ENCODE measurements around the gene HMCES. TPM values are rescaled to one million over a fixed set of nuclear protein-coding genes. Genes with fewer than 3 reads are reported as not detected.

HMCES gene
- total RNA-seq, 1 donor = 29.4 TPM

DNA sequence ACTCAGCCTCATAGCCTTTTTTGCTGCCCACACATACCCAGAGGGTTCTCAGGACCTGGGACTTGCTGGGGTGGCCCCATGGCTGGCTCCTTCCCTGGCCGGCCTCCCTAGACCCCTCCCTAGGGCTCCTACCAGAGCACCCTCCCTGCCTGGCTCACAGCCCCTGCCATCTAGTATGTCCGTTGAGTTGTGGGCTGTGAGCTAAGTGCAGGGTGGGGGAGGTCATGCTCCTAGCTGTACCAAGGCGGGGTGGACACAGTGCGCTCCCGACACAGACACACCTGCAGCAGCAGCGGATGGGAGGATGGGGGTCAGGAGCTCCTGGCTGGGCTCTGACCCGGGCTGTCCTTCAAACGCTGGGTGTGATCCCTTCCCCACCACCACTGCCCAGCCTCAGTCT lies 41.6 kb downstream of the HMCES start:
- no peak for DNase-seq (ENCODE audit: low read depth)
- H3K4me3 ChIP-seq (ENCODE audit: low read depth, low read length) = no peak overlapping the region
- TF ChIP-seq CTCF (IDR thresholded peaks at IDR 0.05; ENCODE audit: insufficient read depth, low read depth, low read length) = no peak

DNA sequence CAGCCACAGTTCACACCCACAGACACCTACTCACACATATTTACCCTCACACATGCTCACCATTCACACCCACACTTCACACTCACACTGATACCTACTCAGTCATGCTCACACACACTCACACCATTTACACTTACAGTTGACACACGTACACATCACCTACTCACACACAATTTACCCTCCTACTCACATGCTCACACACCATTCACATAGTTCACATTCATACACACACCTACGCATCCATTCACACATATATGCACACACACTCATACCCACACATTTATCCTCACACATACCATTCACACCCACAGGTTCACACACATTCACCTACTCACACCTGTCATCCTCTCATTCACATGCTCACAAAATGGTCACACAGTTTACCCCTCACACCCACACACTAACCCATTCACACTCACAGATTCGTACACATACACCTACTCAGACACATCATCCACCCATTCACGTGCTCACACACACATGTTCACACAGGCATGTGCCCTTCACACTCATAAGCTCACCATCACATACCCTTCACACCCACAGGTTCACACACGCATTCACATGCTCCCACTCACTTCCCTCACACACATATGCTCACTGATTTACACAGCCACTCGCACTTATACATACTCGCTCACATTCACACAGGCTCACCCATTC lies 42.3 kb downstream of the HMCES start:
- DNase-seq (ENCODE audit: low read depth) = no peak
- TF ChIP-seq CTCF (IDR thresholded peaks at IDR 0.05; ENCODE audit: insufficient read depth, low read depth, low read length) = no peak

DNA sequence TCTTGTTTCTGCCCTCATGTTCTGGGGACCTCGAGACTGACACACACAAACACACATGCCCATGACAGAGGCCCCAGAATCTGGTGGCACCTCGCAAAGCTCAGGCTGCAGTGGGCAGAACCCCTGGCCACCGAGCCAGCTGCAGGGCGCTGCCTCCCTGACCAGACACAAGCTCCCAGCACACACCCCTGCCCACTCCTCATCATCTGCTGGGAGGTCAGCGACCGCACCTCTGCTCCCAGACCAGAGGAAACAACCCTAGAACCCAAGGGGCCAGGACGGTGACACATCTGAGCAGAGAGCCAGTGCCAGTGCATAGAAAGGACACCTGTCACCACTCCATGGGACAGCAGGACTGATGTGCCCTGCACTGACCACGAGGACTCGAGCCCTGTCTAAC lies 43.2 kb downstream of the HMCES start:
- no peak overlapping the region for H3K4me3 ChIP-seq (ENCODE audit: low read depth, low read length)
- DNase-seq (ENCODE audit: low read depth) = no peak
- TF ChIP-seq CTCF (IDR thresholded peaks at IDR 0.05; ENCODE audit: insufficient read depth, low read depth, low read length) = no peak

More for the DNA sequence above, 42.3 kb downstream of the HMCES start:
- H3K4me3 ChIP-seq (ENCODE audit: low read depth, low read length) = no peak overlapping the region

- no peak for DNase-seq (ENCODE audit: low read depth)
- peak; percentile 34 for TF ChIP-seq CTCF (IDR thresholded peaks at IDR 0.05; ENCODE audit: insufficient read depth, low read depth, low read length)
- no peak overlapping the region for H3K4me3 ChIP-seq (ENCODE audit: low read depth, low read length)
Measured at GRCh38 chr3:129323651-129324294, 45.1 kb downstream of the HMCES start.

DNA sequence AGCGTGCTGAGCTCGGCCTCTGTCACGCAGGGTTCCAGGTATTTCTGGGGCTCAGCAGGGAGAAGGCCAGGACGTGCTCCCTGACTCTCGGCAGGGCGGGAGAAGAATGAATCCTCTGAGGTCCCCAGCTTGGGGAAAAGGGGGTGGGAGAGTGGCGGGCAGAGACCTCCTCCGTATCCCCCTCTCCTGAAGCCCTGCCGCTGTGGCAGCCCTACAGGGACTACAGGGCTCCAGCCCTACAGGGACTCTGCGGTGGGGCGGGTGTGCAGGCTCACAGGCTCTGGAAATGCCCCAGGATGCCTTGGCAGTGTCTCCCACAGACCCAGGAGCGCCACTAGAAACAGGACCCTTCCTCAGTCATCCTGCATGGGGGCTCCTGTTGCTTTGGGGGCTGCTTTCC lies 46.2 kb downstream of the HMCES start:
- H3K4me3 ChIP-seq (ENCODE audit: low read depth, low read length) = no peak overlapping the region
- no peak for DNase-seq (ENCODE audit: low read depth)
- TF ChIP-seq CTCF (IDR thresholded peaks at IDR 0.05; ENCODE audit: insufficient read depth, low read depth, low read length) = no peak

GRCh38 chr3:129325383-129325782 lies 46.7 kb downstream of the HMCES start:
- H3K4me3 ChIP-seq (ENCODE audit: low read depth, low read length) = no peak overlapping the region
- no peak for TF ChIP-seq CTCF (IDR thresholded peaks at IDR 0.05; ENCODE audit: insufficient read depth, low read depth, low read length)
- no peak for DNase-seq (ENCODE audit: low read depth)
